ENCODE data around the gene UPK2. TPM values are rescaled to one million over a fixed set of nuclear protein-coding genes. Genes with fewer than 3 reads are reported as not detected.
A peak's percentile ranks its signal among the peaks of the same experiment; 100 is the strongest.

Gene UPK2
- total and polyA plus RNA-seq, 2 of the 13 experiments (the other 11 are each of a cell fraction or from before 2014, with no cell fraction given), result not detected

- TF ChIP-seq JARID2 (CRISPR knock-in tag; IDR thresholded peaks at IDR 0.05; ENCODE audit: insufficient replicate concordance) (no peak), ZNF431 (CRISPR knock-in tag; IDR thresholded peaks at IDR 0.05; ENCODE audit: borderline replicate concordance, low read depth) (no peak), ETV6 (CRISPR knock-in tag; conservative IDR thresholded peaks at IDR 0.05) (no peak), YEATS2 (CRISPR knock-in tag; IDR thresholded peaks at IDR 0.05; ENCODE audit: borderline replicate concordance) (0 out of 2 replicates have a peak, but pooled peaks have one; percentile 37), ARID3A (IDR thresholded peaks at IDR 0.05; ENCODE audit: low read depth, low read length) (no peak), ZNF24 (IDR thresholded peaks at IDR 0.05) (no peak), ZNF788 (CRISPR knock-in tag; IDR thresholded peaks at IDR 0.05; ENCODE audit: borderline replicate concordance) (no peak), ATF5 (CRISPR knock-in tag; IDR thresholded peaks at IDR 0.05; ENCODE audit: low read depth) (no peak), IRF2 (CRISPR knock-in tag; IDR thresholded peaks at IDR 0.05) (no peak; the same call in 1 of the 2 replicates), ZNF629 (CRISPR knock-in tag; conservative IDR thresholded peaks at IDR 0.05) (no peak), IRF9 (CRISPR knock-in tag; IDR thresholded peaks at IDR 0.05; ENCODE audit: borderline replicate concordance) (no peak), ZNF773 (CRISPR knock-in tag; IDR thresholded peaks at IDR 0.05; ENCODE audit: borderline replicate concordance) (no peak), AHDC1 (CRISPR knock-in tag; IDR thresholded peaks at IDR 0.05; ENCODE audit: borderline replicate concordance) (no peak), ZNF670 (CRISPR knock-in tag; IDR thresholded peaks at IDR 0.05; ENCODE audit: borderline replicate concordance) (no peak), ZNF12 (CRISPR knock-in tag; IDR thresholded peaks at IDR 0.05) (no peak), MED13 (CRISPR knock-in tag; IDR thresholded peaks at IDR 0.05) (no peak), ZNF354B (CRISPR knock-in tag; IDR thresholded peaks at IDR 0.05) (no peak), ZFY (CRISPR knock-in tag; IDR thresholded peaks at IDR 0.05) (peak; percentile 94), HOXD1 (CRISPR knock-in tag; IDR thresholded peaks at IDR 0.05) (no peak), RBM39 (IDR thresholded peaks at IDR 0.05; ENCODE audit: low read depth, low read length, poor library complexity, severe bottlenecking) (no peak)
Observed at GRCh38 chr11:118924591-118925585, 31.2 kb upstream of the UPK2 start (continued).

Data from HepG2 (cell line).